Adrenal gland (tissue), 5 donors: Measurements from ENCODE around the gene MYG1.

Source experiments
- POLR2A ChIP-seq, 2 donors: fragments of 450-650 bp; IDR thresholded peaks; one replicate each; pipeline ENCODE4 v1.6.1; 2017; ENCODE audit warnings: antibody characterized with exemption in 2 of 2, mild to moderate bottlenecking in 2 of 2, moderate library complexity in 1 of 2
- TF ChIP-seq, protein P1 (sequence below), 6 experiments: fragments of 450-650 bp in 4 of 6; fragments of 200-600 bp in 2 of 6; sonication (generic) in 1 of 6; IDR thresholded peaks; 1 replicate in 5 of 6; 2 replicates in 1 of 6; pipeline versions ENCODE4 v1.5.1 to v1.8.0; 2016 to 2021; ENCODE audit warnings: antibody characterized with exemption in 6 of 6, mild to moderate bottlenecking in 2 of 6, moderate library complexity in 1 of 6
- donor health status: DM: no; HTN: no; CAD: no.

DNA sequence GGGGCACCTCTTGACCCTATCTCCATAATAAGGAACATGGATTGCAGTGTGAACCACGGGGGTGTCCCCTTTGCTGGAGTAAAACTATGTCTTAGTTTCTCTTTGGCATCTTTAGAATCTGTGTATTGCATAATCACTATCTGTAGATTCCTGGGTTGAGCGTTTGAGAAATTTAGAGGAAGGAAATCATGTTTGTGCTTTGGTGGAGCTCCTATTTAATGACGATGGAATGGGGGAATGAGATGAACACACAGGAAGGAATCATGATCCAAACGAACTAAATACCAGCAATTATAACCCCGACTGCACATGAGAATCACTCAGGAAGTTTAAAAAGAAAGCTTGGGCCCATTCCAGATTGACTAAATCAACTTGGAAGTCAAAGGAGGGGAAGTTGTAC is 1.3 kb upstream of the MYG1 start:
- TF ChIP-seq, protein P1, sequence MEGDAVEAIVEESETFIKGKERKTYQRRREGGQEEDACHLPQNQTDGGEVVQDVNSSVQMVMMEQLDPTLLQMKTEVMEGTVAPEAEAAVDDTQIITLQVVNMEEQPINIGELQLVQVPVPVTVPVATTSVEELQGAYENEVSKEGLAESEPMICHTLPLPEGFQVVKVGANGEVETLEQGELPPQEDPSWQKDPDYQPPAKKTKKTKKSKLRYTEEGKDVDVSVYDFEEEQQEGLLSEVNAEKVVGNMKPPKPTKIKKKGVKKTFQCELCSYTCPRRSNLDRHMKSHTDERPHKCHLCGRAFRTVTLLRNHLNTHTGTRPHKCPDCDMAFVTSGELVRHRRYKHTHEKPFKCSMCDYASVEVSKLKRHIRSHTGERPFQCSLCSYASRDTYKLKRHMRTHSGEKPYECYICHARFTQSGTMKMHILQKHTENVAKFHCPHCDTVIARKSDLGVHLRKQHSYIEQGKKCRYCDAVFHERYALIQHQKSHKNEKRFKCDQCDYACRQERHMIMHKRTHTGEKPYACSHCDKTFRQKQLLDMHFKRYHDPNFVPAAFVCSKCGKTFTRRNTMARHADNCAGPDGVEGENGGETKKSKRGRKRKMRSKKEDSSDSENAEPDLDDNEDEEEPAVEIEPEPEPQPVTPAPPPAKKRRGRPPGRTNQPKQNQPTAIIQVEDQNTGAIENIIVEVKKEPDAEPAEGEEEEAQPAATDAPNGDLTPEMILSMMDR (IDR thresholded peaks at IDR 0.05), result no peak
- peak in 1 of 2 donors; percentile 7 for TF ChIP-seq POLR2A (IDR thresholded peaks at IDR 0.05)
